ENCODE results near the gene SEMA3B.

The SEMA3B gene

DNA sequence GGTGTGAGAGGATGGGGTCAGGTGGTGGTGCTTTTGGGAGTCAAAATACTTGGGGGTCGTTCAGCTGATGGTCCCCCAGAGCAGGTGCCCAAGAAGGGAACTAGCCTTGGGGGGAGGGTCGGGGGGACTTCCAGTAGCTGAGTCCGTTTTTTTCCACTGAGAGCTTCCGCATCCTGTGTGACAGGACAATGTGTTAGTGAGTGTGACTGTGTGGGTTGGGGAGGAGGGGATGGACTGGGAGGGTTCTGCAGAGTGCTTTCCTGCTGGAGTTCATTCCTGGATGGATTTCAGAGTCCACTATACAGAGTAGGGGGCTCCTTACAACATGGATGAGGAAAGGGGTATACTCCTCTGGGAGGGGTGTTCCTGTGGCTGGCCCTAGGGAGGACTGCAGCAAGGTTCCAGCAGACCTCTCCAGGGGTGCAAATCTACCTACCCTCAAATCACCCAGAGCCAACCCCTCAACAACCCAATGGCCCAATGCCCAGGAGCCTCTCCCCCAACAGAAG, 54.2 kb downstream of the SEMA3B start:
- H3K27ac ChIP-seq: peak overlapping the region; percentile 97; the same call in 1 of the 2 replicates
- TF ChIP-seq, protein P1, sequence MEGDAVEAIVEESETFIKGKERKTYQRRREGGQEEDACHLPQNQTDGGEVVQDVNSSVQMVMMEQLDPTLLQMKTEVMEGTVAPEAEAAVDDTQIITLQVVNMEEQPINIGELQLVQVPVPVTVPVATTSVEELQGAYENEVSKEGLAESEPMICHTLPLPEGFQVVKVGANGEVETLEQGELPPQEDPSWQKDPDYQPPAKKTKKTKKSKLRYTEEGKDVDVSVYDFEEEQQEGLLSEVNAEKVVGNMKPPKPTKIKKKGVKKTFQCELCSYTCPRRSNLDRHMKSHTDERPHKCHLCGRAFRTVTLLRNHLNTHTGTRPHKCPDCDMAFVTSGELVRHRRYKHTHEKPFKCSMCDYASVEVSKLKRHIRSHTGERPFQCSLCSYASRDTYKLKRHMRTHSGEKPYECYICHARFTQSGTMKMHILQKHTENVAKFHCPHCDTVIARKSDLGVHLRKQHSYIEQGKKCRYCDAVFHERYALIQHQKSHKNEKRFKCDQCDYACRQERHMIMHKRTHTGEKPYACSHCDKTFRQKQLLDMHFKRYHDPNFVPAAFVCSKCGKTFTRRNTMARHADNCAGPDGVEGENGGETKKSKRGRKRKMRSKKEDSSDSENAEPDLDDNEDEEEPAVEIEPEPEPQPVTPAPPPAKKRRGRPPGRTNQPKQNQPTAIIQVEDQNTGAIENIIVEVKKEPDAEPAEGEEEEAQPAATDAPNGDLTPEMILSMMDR (conservative IDR thresholded peaks at IDR 0.05): no peak

DNA sequence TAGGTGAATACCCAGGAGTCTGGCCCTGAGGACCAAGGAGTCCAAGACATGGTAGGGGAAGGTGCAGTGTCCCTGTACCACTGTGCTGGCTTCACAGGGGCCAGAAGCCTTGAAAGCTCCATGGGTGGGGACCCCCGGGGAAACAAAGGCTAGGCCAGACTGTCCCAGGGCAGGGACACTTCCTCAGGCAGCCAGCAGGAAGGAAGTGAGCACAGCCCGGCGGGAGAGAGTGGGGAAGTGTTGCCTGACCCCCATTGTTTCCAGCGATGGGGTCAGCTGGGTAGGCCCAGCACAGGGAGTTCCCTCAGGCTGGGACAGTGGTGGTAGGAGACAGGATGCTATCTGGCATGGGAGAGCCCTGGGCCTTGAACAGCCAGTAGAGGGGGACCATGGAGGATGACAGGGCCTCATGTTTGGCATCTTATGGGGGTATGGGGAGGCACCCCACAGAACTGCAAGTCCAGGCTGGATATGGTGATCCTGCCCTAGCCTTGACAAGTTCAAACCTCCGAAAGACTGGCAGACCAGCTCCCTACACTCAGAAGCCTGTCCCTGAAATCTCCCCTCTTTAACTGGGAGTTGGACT, 54.8 kb downstream of the SEMA3B start:
- H3K27ac ChIP-seq: peak overlapping the region; percentile 97; the same call in 1 of the 2 replicates

DNA sequence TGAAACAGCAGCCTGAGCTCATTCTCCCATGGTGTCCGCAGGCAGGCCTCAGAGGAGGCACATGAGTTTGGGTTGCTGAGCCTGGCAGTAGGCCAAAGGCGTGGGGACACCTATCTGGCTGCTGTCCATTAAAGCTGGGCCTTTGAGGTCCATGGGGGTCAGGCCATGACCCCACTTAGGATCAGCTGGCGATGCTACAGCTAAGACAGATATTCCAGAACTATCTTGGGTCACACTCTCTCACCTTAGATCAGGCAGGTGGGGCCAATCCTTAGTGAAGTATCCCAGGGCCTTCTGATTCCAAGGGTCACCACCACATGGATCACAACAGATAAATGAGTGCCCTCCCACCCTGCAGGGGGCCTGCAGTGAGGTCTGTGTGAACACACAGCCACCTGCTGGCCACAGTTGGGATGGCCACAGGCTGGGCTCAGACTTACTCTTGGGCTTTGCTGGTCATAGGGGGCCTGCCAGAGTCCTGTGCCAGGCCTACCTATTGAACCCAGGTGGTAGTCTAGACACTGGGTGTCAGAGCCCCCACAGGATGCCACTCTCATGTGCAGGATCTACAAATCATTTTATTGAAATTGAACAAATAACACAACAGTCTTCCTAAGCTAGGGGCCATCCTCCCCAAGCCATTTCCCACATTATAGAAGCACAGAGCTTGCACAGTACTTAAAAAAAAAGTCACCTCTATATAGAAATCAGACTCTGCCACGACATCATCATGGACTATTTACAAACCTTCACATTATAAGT, 55.6 kb downstream of the SEMA3B start:
- peak overlapping the region; percentile 97; the same call in 1 of the 2 replicates for H3K27ac ChIP-seq
- TF ChIP-seq, protein P1 (conservative IDR thresholded peaks at IDR 0.05): peak; percentile 95

More for the DNA sequence above, 54.8 kb downstream of the SEMA3B start:
- TF ChIP-seq, protein P1 (conservative IDR thresholded peaks at IDR 0.05): no peak

DNA sequence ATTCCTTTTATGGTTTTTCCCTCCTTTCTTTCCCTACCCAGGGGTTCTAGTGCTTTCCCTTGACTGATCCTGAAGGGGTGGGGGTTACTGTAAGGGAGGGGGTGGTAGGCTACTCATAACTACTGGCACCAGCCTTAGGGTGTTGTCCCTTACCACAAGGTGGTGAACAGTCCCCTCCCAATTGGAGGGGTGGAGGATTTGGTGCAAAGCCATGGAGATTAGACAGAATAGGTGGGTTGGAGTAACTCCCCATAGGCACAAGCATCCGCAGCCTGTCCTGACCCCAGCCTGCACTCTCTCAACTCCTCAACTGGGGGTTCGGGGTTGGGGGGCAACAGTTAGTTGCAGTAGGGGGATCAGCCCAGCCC, 56.1 kb downstream of the SEMA3B start:
- no peak overlapping the region for H3K27ac ChIP-seq
- TF ChIP-seq, protein P1 (conservative IDR thresholded peaks at IDR 0.05): no peak

DNA sequence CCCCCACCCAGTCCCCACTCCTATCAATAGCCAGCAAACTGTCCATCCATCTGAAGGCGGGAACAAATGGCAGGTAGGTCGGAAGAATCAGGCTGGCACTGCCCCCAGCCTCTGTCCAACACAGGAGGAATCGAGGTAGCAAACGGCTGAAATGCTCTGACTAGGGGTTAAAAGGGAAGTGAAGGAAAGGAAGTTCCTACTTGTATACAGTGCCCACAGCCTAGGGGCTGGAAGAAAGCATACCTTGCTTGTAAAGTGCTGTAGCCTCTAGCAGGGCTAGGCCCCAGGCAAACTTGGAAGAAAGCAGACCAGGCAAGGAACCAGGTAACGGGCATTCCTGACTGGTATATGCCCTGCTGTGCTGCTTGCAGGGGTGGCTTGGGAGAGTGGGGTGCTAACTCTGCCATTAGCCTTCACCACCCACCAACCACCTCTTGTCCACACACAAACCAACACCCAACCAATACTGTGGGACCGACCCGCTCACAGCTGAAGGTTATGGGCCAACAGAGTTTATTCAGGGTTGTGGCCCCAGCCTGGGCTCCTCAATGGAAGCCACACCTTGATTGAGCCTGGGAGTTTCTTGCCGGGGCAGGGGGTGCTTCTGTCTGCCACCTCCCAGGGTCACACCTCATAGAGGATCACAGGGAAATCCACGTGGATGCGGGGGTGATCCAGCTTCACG, 56.7 kb downstream of the SEMA3B start:
- TF ChIP-seq, protein P1 (conservative IDR thresholded peaks at IDR 0.05): no peak

DNA sequence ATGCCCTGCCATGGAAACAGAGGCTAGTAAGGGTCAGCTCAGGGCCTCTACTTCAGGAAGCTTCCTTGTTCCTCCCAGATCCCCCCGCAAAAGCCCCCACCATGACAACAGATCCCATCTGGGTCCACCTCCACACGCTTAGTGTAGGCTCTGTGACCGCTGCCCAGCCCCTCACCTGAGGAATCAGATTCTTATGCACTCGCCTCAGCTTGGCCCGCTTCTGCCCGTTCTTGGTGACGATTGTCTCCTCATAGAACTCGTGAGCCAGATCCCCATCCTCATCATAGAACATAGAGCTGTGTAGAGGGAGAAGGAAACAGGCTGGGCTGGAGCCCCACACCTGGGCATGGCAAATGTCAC, 57.2 kb downstream of the SEMA3B start:
- TF ChIP-seq, protein P1 (conservative IDR thresholded peaks at IDR 0.05): no peak
- no peak overlapping the region for H3K27ac ChIP-seq

More for the DNA sequence above, 56.7 kb downstream of the SEMA3B start:
- H3K27ac ChIP-seq: no peak overlapping the region

DNA sequence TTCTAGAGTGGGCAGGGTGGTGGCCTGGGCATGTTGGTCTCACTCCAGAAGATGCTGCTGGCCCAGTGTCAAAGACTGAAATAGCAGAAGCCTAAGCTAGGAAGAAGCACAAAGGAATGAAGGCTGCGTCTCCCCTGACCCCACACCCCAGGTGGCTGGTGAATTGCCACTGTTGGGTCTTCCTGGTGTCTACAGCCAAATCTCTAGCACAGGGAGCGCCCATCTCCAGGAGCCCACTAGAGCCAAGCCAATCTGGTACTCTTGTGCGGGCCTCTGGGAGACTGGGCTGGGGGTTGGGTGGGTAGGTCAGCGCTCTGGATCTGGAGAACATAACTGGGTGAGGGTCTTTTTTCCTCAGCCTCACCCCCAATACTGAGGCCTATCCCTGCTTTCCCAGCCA, 58.2 kb downstream of the SEMA3B start:
- peak overlapping the region; percentile 85 for H3K27ac ChIP-seq
- TF ChIP-seq, protein P1 (conservative IDR thresholded peaks at IDR 0.05): no peak
